HEK293 (cell line): ENCODE data around the gene RPL35A.

Experiments
- CTCF ChIA-PET: fragments of 350-600 bp; formaldehyde crosslinking; extraction: SDS; loops from one replicate; lab custom pipeline; 2021; ENCODE audit warnings: antibody characterized with exemption; lab: Yijun Ruan, JAX
- POLR2A ChIA-PET: fragments of 300-600 bp; formaldehyde crosslinking; extraction: SDS; loops from one replicate; lab custom pipeline; 2020; ENCODE audit warnings: antibody characterized with exemption, inconsistent platforms; lab: Yijun Ruan, JAX
- H3K27ac ChIP-seq: fragments of 200-500 bp; sonication (Bioruptor generic); 2 replicates; pipeline ENCODE4 v1.5.1; 2014; ENCODE audit warnings: low read depth, low read length, control low read depth, inconsistent platforms; ENCODE audit errors: extremely low read depth
- H3K36me3 ChIP-seq, 2 experiments: fragments of 200-500 bp in 1 of 2; sonication (Bioruptor generic) in 1 of 2; 1 replicate in 1 of 2; 2 replicates in 1 of 2; pipeline ENCODE4 v1.5.1; 2014 to 2017; ENCODE audit warnings: inconsistent platforms in 2 of 2, low read length in 2 of 2; ENCODE audit not compliant: control insufficient read depth in 2 of 2, insufficient read depth in 1 of 2
- H3K4me1 ChIP-seq: fragments of 200-500 bp; sonication (Bioruptor generic); 2 replicates; pipeline ENCODE4 v1.5.1; 2014; ENCODE audit warnings: mild to moderate bottlenecking, low read length, inconsistent platforms; ENCODE audit not compliant: control insufficient read depth, insufficient read depth
- H3K4me3 ChIP-seq: 2 replicates; pipeline ENCODE4 v1.5.1; 2011; ENCODE audit warnings: low read depth, mild to moderate bottlenecking, control low read depth, low read length, moderate library complexity
- H3K9me3 ChIP-seq: fragments of 200-500 bp; sonication (Bioruptor generic); 2 replicates; pipeline ENCODE4 v1.5.1; 2014; ENCODE audit warnings: low read depth, low read length, inconsistent platforms; ENCODE audit not compliant: control insufficient read depth, insufficient read depth
- EGR2 ChIP-seq: fragments of 450-650 bp; formaldehyde crosslinking; IDR thresholded peaks from 2 replicates; pipeline ENCODE4 v1.5.1; 2016; ENCODE audit warnings: low read depth, missing biosample characterization, missing genetic modification characterization
- HOXD13 ChIP-seq: sonication (generic); formaldehyde crosslinking; IDR thresholded peaks from 2 replicates; pipeline ENCODE4 v1.8.0; 2022; ENCODE audit warnings: missing genetic modification reagents, borderline replicate concordance
- IKZF3 ChIP-seq: fragments of 450-650 bp; IDR thresholded peaks from 2 replicates; pipeline ENCODE4 v1.5.0; 2018; ENCODE audit warnings: missing biosample characterization, mild to moderate bottlenecking, missing genetic modification characterization, moderate library complexity
- KLF16 ChIP-seq: fragments of 450-650 bp; formaldehyde crosslinking; IDR thresholded peaks from 2 replicates; pipeline ENCODE4 v1.5.1; 2017; ENCODE audit warnings: missing biosample characterization, missing genetic modification characterization
- KLF7 ChIP-seq: fragments of 450-650 bp; formaldehyde crosslinking; IDR thresholded peaks from 2 replicates; pipeline ENCODE4 v1.5.1; 2016; ENCODE audit warnings: missing biosample characterization, missing genetic modification characterization, borderline replicate concordance
- MYNN ChIP-seq: fragments of 450-650 bp; formaldehyde crosslinking; IDR thresholded peaks from 2 replicates; pipeline ENCODE4 v1.5.1; 2016; ENCODE audit warnings: missing biosample characterization, missing genetic modification characterization, borderline replicate concordance
- REPIN1 ChIP-seq: fragments of 450-650 bp; formaldehyde crosslinking; IDR thresholded peaks from 2 replicates; pipeline ENCODE4 v1.5.1; 2017; ENCODE audit warnings: missing biosample characterization, missing genetic modification characterization, low read depth
- SP3 ChIP-seq: fragments of 450-650 bp; formaldehyde crosslinking; IDR thresholded peaks from 2 replicates; pipeline ENCODE4 v1.5.1; 2016; ENCODE audit warnings: missing biosample characterization, missing genetic modification characterization
- SP7 ChIP-seq: fragments of 450-650 bp; formaldehyde crosslinking; IDR thresholded peaks from 2 replicates; pipeline ENCODE4 v1.5.1; 2016; ENCODE audit warnings: missing biosample characterization, missing genetic modification characterization
- TRIM28 ChIP-seq: IDR thresholded peaks from 2 replicates; pipeline ENCODE4 v1.6.1; 2011; ENCODE audit warnings: low read length, control low read depth, borderline replicate concordance
- WT1 ChIP-seq: fragments of 450-650 bp; formaldehyde crosslinking; IDR thresholded peaks from 2 replicates; pipeline ENCODE4 v1.5.1; 2016; ENCODE audit warnings: missing biosample characterization, missing genetic modification characterization
- ZBTB7A ChIP-seq: fragments of 450-650 bp; formaldehyde crosslinking; IDR thresholded peaks from 2 replicates; pipeline ENCODE4 v1.5.1; 2016; ENCODE audit warnings: low read depth, missing biosample characterization, missing genetic modification characterization
- ZFHX2 ChIP-seq: fragments of 450-650 bp; formaldehyde crosslinking; conservative IDR thresholded peaks from 2 replicates; pipeline ENCODE4 v1.5.1; 2016; ENCODE audit warnings: missing biosample characterization, missing genetic modification characterization
- ZFP69B ChIP-seq: fragments of 450-650 bp; formaldehyde crosslinking; IDR thresholded peaks from 2 replicates; pipeline ENCODE4 v1.5.1; 2016; ENCODE audit warnings: missing biosample characterization, missing genetic modification characterization
- ZIC2 ChIP-seq: fragments of 450-650 bp; formaldehyde crosslinking; IDR thresholded peaks from 2 replicates; pipeline ENCODE4 v1.5.1; 2016; ENCODE audit warnings: missing biosample characterization, missing genetic modification characterization
- ZNF10 ChIP-seq: fragments of 450-650 bp; formaldehyde crosslinking; IDR thresholded peaks from 2 replicates; pipeline ENCODE4 v1.5.1; 2017; ENCODE audit warnings: missing biosample characterization, missing genetic modification characterization
- ZNF146 ChIP-seq: fragments of 450-650 bp; formaldehyde crosslinking; IDR thresholded peaks from 2 replicates; pipeline ENCODE4 v1.5.1; 2016; ENCODE audit warnings: missing biosample characterization, missing genetic modification characterization
- ZNF155 ChIP-seq: fragments of 450-650 bp; formaldehyde crosslinking; IDR thresholded peaks from 2 replicates; pipeline ENCODE4 v1.5.1; 2016; ENCODE audit warnings: missing biosample characterization, missing genetic modification characterization
- ZNF19 ChIP-seq: fragments of 450-650 bp; formaldehyde crosslinking; IDR thresholded peaks from 2 replicates; pipeline ENCODE4; 2016; ENCODE audit warnings: missing biosample characterization, missing genetic modification characterization, low read depth
- ZNF2 ChIP-seq: fragments of 450-650 bp; formaldehyde crosslinking; IDR thresholded peaks from 2 replicates; pipeline ENCODE4 v1.5.1; 2016; ENCODE audit warnings: missing biosample characterization, missing genetic modification characterization
- ZNF335 ChIP-seq: fragments of 450-650 bp; formaldehyde crosslinking; conservative IDR thresholded peaks from 2 replicates; pipeline ENCODE4 v1.5.1; 2016; ENCODE audit warnings: missing biosample characterization, missing genetic modification characterization
- ZNF350 ChIP-seq: fragments of 450-650 bp; formaldehyde crosslinking; IDR thresholded peaks from 2 replicates; pipeline ENCODE4 v1.5.0; 2017; ENCODE audit warnings: missing biosample characterization, mild to moderate bottlenecking, missing genetic modification characterization
- ZNF510 ChIP-seq: fragments of 450-650 bp; formaldehyde crosslinking; IDR thresholded peaks from 2 replicates; pipeline ENCODE4 v1.5.1; 2018; ENCODE audit warnings: mild to moderate bottlenecking, missing genetic modification characterization, missing biosample characterization; ENCODE audit not compliant: insufficient replicate concordance
- ZNF626 ChIP-seq: fragments of 450-650 bp; sonication (Bioruptor Pico); formaldehyde crosslinking; IDR thresholded peaks from 2 replicates; pipeline ENCODE4 v1.5.1; 2018; ENCODE audit warnings: missing biosample characterization, missing genetic modification characterization, inconsistent platforms
- ZNF654 ChIP-seq: fragments of 450-650 bp; formaldehyde crosslinking; IDR thresholded peaks from 2 replicates; pipeline ENCODE4 v1.5.1; 2016; ENCODE audit warnings: low read depth, missing biosample characterization, missing genetic modification characterization
- ZNF664 ChIP-seq: fragments of 450-650 bp; formaldehyde crosslinking; IDR thresholded peaks from 2 replicates; pipeline ENCODE4 v1.5.1; 2016; ENCODE audit warnings: missing biosample characterization, missing genetic modification characterization
- ZNF747 ChIP-seq: fragments of 450-650 bp; formaldehyde crosslinking; IDR thresholded peaks from 2 replicates; pipeline ENCODE4 v1.5.1; 2016; ENCODE audit warnings: missing biosample characterization, missing genetic modification characterization
- ZNF76 ChIP-seq: fragments of 450-650 bp; formaldehyde crosslinking; IDR thresholded peaks from 2 replicates; pipeline ENCODE4; 2016; ENCODE audit warnings: low read depth, missing biosample characterization, missing genetic modification characterization, borderline replicate concordance
- TF ChIP-seq, protein P1 (sequence below): fragments of 450-650 bp; formaldehyde crosslinking; IDR thresholded peaks from 2 replicates; pipeline ENCODE4 v1.5.1; 2017; ENCODE audit warnings: missing biosample characterization, missing genetic modification characterization
- TF ChIP-seq, protein P2 (sequence below): fragments of 450-650 bp; formaldehyde crosslinking; IDR thresholded peaks from 2 replicates; pipeline ENCODE4 v1.5.1; 2016; ENCODE audit warnings: missing biosample characterization, missing genetic modification characterization
- TF ChIP-seq, protein P3 (sequence below): fragments of 450-650 bp; formaldehyde crosslinking; IDR thresholded peaks from 2 replicates; pipeline ENCODE4; 2016; ENCODE audit warnings: missing biosample characterization, missing genetic modification characterization
- TF ChIP-seq, protein P4 (sequence below): fragments of 450-650 bp; formaldehyde crosslinking; IDR thresholded peaks from 2 replicates; pipeline ENCODE4 v1.5.1; 2016; ENCODE audit warnings: missing biosample characterization, missing genetic modification characterization

Gene RPL35A

DNA sequence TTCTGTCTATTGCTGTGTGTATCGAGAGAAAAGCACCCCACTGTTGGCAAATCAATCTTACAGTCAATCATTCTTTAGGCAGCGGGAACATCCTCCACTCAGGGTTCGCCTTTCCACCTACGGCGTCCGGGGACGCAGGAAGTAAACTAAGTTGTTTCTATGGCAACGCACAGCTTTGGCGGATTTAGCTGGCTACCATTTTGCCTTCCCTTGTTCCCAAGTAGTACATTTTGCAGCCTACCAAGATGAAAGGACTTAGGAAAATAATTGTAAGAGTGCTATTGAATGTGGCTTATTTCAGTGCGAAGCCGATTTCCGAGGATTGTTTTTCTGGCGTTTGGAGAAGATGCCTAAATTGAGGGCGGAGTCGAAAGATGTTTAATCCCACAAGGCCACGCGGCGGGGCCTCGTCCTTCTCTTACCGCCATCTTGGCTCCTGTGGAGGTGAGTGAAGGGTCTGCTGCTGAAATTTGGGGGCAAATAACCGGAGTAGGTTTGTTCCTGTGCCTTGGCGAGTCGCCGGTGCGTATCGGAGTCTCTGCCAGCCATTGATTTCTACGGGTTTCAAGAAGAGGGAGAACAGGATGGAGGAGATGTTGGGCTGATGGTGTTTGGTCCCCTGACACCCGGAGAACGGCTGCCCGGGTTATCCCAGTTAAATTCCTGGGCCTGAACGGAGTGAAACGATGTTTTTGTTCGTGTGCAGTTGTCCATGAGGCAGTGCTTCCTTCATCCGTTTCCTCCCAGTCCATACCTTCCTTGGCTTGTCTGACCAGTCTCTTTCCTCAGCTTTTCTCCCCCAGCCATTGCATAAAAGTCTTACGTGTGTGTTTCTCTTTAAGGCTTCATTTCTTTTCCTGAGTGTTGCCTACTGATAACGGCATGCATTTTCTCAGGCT, at the start of gene RPL35A:
TSS of gene RPL35A (plus strand) at position 413 of the 899 bp plus-strand sequence. CDS start 778 bp downstream, outside the sequence.
- Histone ChIP-seq H3K9me3 (no peaks in the 10 kb centered on the region), H3K4me1 (no peaks in the 10 kb centered on the region), H3K27ac (peak within 1 kb of the TSS; percentile 95), H3K36me3 (peaks cover 36 to 47% of the 10 kb centered on the region in 2 experiments), H3K4me3 (peak within 1 kb of the TSS; percentile 93)
- CTCF ChIA-PET, result interaction anchor here (0.6 to 1.1 kb wide), 3 partner anchors 9 to 130 kb away, joined by 4 to 5 read pairs (median 4); no protein-coding TSS in a partner anchor
- POLR2A ChIA-PET, result interaction anchor here (0.6 to 1.0 kb wide), 4 partner anchors 8 to 130 kb away, joined by 3 read pairs; no protein-coding TSS in a partner anchor
- TF ChIP-seq ZNF626 (tag by site-specific recombination) (no peak), MYNN (tag by site-specific recombination) (no peak), ZNF350 (tag by site-specific recombination) (no peak), ZNF146 (tag by site-specific recombination) (0 out of 2 replicates have a peak, but pooled peaks have one; percentile 38), ZNF664 (tag by site-specific recombination) (no peak), ZNF10 (tag by site-specific recombination) (no peak), ZNF19 (tag by site-specific recombination) (no peak), ZNF747 (tag by site-specific recombination) (no peak), ZIC2 (tag by site-specific recombination) (0 out of 2 replicates have a peak, but pooled peaks have one; percentile 6), EGR2 (tag by site-specific recombination) (no peak), TRIM28 (peak; percentile 24; the same call in 1 of the 2 replicates), SP7 (tag by site-specific recombination) (peak; percentile 79), REPIN1 (tag by site-specific recombination) (no peak), WT1 (tag by site-specific recombination) (no peak), ZNF2 (tag by site-specific recombination) (peak; percentile 84; the same call in 1 of the 2 replicates), KLF7 (no peak), KLF16 (tag by site-specific recombination) (no peak), ZNF335 (tag by site-specific recombination) (peak; percentile 100), ZNF155 (tag by site-specific recombination) (no peak), ZNF76 (peak; percentile 93), ZBTB7A (tag by site-specific recombination) (no peak), SP3 (tag by site-specific recombination) (peak; percentile 77), ZFP69B (peak; percentile 11; the same call in 1 of the 2 replicates), ZNF654 (tag by site-specific recombination) (no peak), ZNF510 (no peak), HOXD13 (CRISPR knock-in tag) (no peak), IKZF3 (tag by site-specific recombination) (peak; percentile 42; the same call in 1 of the 2 replicates), ZFHX2 (tag by site-specific recombination) (peak; percentile 52; the same call in 1 of the 2 replicates)
- TF ChIP-seq, protein P1, sequence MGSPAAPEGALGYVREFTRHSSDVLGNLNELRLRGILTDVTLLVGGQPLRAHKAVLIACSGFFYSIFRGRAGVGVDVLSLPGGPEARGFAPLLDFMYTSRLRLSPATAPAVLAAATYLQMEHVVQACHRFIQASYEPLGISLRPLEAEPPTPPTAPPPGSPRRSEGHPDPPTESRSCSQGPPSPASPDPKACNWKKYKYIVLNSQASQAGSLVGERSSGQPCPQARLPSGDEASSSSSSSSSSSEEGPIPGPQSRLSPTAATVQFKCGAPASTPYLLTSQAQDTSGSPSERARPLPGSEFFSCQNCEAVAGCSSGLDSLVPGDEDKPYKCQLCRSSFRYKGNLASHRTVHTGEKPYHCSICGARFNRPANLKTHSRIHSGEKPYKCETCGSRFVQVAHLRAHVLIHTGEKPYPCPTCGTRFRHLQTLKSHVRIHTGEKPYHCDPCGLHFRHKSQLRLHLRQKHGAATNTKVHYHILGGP (tag by site-specific recombination), result no peak
- TF ChIP-seq, protein P2, sequence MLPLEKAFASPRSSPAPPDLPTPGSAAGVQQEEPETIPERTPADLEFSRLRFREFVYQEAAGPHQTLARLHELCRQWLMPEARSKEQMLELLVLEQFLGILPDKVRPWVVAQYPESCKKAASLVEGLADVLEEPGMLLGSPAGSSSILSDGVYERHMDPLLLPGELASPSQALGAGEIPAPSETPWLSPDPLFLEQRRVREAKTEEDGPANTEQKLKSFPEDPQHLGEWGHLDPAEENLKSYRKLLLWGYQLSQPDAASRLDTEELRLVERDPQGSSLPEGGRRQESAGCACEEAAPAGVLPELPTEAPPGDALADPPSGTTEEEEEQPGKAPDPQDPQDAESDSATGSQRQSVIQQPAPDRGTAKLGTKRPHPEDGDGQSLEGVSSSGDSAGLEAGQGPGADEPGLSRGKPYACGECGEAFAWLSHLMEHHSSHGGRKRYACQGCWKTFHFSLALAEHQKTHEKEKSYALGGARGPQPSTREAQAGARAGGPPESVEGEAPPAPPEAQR (tag by site-specific recombination), result no peak
- TF ChIP-seq, protein P3, sequence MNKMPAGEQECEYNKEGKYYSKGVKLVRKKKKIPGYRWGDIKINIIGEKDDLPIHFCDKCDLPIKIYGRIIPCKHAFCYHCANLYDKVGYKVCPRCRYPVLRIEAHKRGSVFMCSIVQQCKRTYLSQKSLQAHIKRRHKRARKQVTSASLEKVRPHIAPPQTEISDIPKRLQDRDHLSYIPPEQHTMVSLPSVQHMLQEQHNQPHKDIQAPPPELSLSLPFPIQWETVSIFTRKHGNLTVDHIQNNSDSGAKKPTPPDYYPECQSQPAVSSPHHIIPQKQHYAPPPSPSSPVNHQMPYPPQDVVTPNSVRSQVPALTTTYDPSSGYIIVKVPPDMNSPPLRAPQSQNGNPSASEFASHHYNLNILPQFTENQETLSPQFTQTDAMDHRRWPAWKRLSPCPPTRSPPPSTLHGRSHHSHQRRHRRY (tag by site-specific recombination), result 0 out of 2 replicates have a peak, but pooled peaks have one; percentile 9
- TF ChIP-seq, protein P4, sequence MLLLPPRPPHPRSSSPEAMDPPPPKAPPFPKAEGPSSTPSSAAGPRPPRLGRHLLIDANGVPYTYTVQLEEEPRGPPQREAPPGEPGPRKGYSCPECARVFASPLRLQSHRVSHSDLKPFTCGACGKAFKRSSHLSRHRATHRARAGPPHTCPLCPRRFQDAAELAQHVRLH, result no peak
